D721Med (cell line): ENCODE measurements around the gene SSR1.

ENCODE experiments used
- DNase-seq: peaks from one replicate; pipeline ENCODE4 v3.0.0; 2011; ENCODE audit warnings: low spot score; ENCODE audit not compliant: insufficient read length
- FAIRE-seq: peaks from 2 replicates; lab custom pipeline; 2011; peaks lifted over from hg19 to GRCh38; lab: Jason Lieb, UNC
- CTCF ChIP-seq: IDR thresholded peaks from 2 replicates; pipeline ENCODE4 v1.5.1; 2012; ENCODE audit warnings: mild to moderate bottlenecking, control low read depth; ENCODE audit not compliant: insufficient read depth; ENCODE audit errors: missing control alignments

SSR1 gene

GRCh38 chr6:7258231-7258763 lies 54.7 kb downstream of the SSR1 start:
- no peak for DNase-seq
- no peak for FAIRE-seq
- no peak for TF ChIP-seq CTCF

GRCh38 chr6:7257521-7258230 lies 55.3 kb downstream of the SSR1 start:
- FAIRE-seq (no peak), DNase-seq (no peak)
- no peak for TF ChIP-seq CTCF

GRCh38 chr6:7256785-7257184 lies 56.2 kb downstream of the SSR1 start:
- no peak for TF ChIP-seq CTCF
- DNase-seq (no peak), FAIRE-seq (no peak)

GRCh38 chr6:7255918-7256317 lies 57.1 kb downstream of the SSR1 start:
- DNase-seq, result no peak
- TF ChIP-seq CTCF, result no peak

GRCh38 chr6:7254980-7255835 lies 57.8 kb downstream of the SSR1 start:
- FAIRE-seq, result no peak
- TF ChIP-seq CTCF, result no peak
- DNase-seq, result no peak

More at GRCh38 chr6:7255918-7256317, 57.1 kb downstream of the SSR1 start:
- no peak for FAIRE-seq

- FAIRE-seq (no peak), DNase-seq (no peak)
- no peak for TF ChIP-seq CTCF
Measured at GRCh38 chr6:7252390-7252789, 60.6 kb downstream of the SSR1 start.
